Hepatocyte (in vitro differentiated cells): ENCODE measurements around the gene EXTL1. TPM values are rescaled to one million over a fixed set of nuclear protein-coding genes. Genes with fewer than 3 reads are reported as not detected.

Experiments used
- DNase-seq: peaks from one replicate; pipeline ENCODE4 v3.0.0-alpha.2; 2016; ENCODE audit warnings: low spot score
- H2AFZ ChIP-seq: fragments of 200-600 bp; sonication (generic); 2 replicates; pipeline ENCODE4 v1.6.0; 2016; ENCODE audit warnings: antibody characterized with exemption, mild to moderate bottlenecking
- H3K27ac ChIP-seq: fragments of 200-600 bp; sonication (generic); 2 replicates; pipeline ENCODE4 v1.5.1; 2016; ENCODE audit warnings: mild to moderate bottlenecking
- H3K27me3 ChIP-seq: fragments of 200-600 bp; sonication (generic); 2 replicates; pipeline ENCODE4 v1.6.1; 2016
- H3K36me3 ChIP-seq: fragments of 200-600 bp; sonication (generic); replicated peaks from 2 replicates; pipeline ENCODE4 v1.5.1; 2016; ENCODE audit warnings: low read depth; ENCODE audit not compliant: insufficient read depth
- H3K4me1 ChIP-seq: fragments of 200-600 bp; sonication (generic); 2 replicates; pipeline ENCODE4 v1.5.1; 2016; ENCODE audit warnings: mild to moderate bottlenecking, moderate library complexity; ENCODE audit not compliant: insufficient read depth
- H3K4me2 ChIP-seq: fragments of 200-600 bp; sonication (generic); 2 replicates; pipeline ENCODE4 v1.6.0; 2016
- H3K4me3 ChIP-seq: fragments of 200-600 bp; sonication (generic); 2 replicates; pipeline ENCODE4 v1.5.1; 2016; ENCODE audit warnings: mild to moderate bottlenecking
- H3K79me2 ChIP-seq: fragments of 200-600 bp; sonication (generic); 2 replicates; pipeline ENCODE4 v1.6.0; 2017; ENCODE audit warnings: mild to moderate bottlenecking
- H3K9me2 ChIP-seq: fragments of 200-600 bp; sonication (generic); replicated peaks from 2 replicates; pipeline ENCODE4 v1.6.0; 2017; ENCODE audit warnings: mild to moderate bottlenecking; ENCODE audit not compliant: insufficient read depth
- H3K9me3 ChIP-seq: fragments of 200-600 bp; sonication (generic); 2 replicates; pipeline ENCODE4 v1.5.1; 2016; ENCODE audit warnings: low read depth, mild to moderate bottlenecking
- H4K20me1 ChIP-seq: fragments of 200-600 bp; sonication (generic); 2 replicates; pipeline ENCODE4 v1.6.0; 2016; ENCODE audit warnings: mild to moderate bottlenecking; ENCODE audit not compliant: insufficient read depth, poor library complexity, severe bottlenecking
- EZH2 ChIP-seq: fragments of 200-600 bp; sonication (generic); IDR thresholded peaks from 2 replicates; pipeline ENCODE4 v1.6.1; 2016; ENCODE audit warnings: antibody characterized with exemption, mild to moderate bottlenecking, borderline replicate concordance
- EZH2phosphoT487 ChIP-seq: fragments of 200-600 bp; sonication (generic); IDR thresholded peaks from one replicate; pipeline ENCODE4 v1.6.1; 2018; ENCODE audit warnings: antibody characterized with exemption, mild to moderate bottlenecking, low read depth, moderate library complexity; ENCODE audit not compliant: unreplicated experiment, severe bottlenecking
- WGBS: methylation state at CpG from one replicate; pipeline ENCODE4 v1.1.6; 2016; ENCODE audit warnings: low lambda C conversion rate; ENCODE audit errors: missing lambda C conversion rate; 5-methylcytosine and 5-hydroxymethylcytosine counted together
- polyA plus RNA-seq: library from polyadenylated mRNA; unstranded; fragments of >200 nt; fragmentation: Nextera tagmentation; extraction: Ambion mirVana; gene quantifications from 2 replicates; pipeline ENCODE4 v1.2.1, GENCODE V29; 2016
- total RNA-seq: library from RNA; depleted of rRNA; stranded (reverse); fragments of >200 nt; gene quantifications from 2 replicates; pipeline ENCODE4 v1.2.3, GENCODE V29; 2014
- TF ChIP-seq, protein P1 (sequence below): fragments of 200-600 bp; sonication (generic); IDR thresholded peaks from 2 replicates; pipeline ENCODE4 v1.5.1; 2016; ENCODE audit warnings: antibody characterized with exemption, mild to moderate bottlenecking; ENCODE audit not compliant: poor library complexity

Gene EXTL1
- total and polyA plus RNA-seq, 2 experiments from 2014 or later, result 0.17 to 1.3 TPM

DNA sequence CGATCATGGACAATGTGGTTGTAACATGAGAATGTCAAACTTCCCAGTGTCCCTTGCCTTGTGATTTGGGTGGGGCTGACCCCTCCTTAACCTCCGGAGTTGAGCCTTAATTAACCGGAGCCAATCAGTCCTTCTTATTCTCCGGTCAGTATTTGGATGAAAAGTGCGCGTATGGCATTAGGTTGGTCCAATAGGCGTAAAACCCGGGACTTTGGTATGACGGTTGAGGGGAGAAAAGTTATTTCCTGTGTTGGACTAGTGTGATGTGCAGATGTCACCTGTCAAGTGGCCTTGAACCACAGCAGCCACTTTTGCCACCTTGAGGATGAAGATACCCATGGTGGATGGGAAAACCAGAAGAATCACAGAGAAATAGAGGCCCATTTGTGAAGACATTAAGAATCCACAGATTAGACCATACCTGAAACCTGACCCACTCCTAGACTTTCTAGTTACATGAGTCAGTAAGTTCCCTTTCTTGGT lies 28.8 kb upstream of the EXTL1 start:
- no peak for DNase-seq
- Histone ChIP-seq H3K9me3 (no peaks in the 10 kb centered on the region), H4K20me1 (no peaks in the 10 kb centered on the region), H3K9me2 (no peaks in the 10 kb centered on the region), H3K79me2 (peaks cover 24% of the 10 kb centered on the region), H3K4me2 (no peak overlapping the region), H3K4me1 (peaks cover 6% of the 10 kb centered on the region), H2AFZ (no peak overlapping the region), H3K27me3 (no peaks in the 10 kb centered on the region), H3K27ac (peak overlapping the region; percentile 29), H3K36me3 (no peaks in the 10 kb centered on the region), H3K4me3 (no peak overlapping the region)
- TF ChIP-seq, protein P1, sequence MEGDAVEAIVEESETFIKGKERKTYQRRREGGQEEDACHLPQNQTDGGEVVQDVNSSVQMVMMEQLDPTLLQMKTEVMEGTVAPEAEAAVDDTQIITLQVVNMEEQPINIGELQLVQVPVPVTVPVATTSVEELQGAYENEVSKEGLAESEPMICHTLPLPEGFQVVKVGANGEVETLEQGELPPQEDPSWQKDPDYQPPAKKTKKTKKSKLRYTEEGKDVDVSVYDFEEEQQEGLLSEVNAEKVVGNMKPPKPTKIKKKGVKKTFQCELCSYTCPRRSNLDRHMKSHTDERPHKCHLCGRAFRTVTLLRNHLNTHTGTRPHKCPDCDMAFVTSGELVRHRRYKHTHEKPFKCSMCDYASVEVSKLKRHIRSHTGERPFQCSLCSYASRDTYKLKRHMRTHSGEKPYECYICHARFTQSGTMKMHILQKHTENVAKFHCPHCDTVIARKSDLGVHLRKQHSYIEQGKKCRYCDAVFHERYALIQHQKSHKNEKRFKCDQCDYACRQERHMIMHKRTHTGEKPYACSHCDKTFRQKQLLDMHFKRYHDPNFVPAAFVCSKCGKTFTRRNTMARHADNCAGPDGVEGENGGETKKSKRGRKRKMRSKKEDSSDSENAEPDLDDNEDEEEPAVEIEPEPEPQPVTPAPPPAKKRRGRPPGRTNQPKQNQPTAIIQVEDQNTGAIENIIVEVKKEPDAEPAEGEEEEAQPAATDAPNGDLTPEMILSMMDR, result no peak
- TF ChIP-seq EZH2, result no peak
- no peak for TF ChIP-seq EZH2phosphoT487
- 94% methylated on average over 9 of the region's 9 CpGs for WGBS

DNA sequence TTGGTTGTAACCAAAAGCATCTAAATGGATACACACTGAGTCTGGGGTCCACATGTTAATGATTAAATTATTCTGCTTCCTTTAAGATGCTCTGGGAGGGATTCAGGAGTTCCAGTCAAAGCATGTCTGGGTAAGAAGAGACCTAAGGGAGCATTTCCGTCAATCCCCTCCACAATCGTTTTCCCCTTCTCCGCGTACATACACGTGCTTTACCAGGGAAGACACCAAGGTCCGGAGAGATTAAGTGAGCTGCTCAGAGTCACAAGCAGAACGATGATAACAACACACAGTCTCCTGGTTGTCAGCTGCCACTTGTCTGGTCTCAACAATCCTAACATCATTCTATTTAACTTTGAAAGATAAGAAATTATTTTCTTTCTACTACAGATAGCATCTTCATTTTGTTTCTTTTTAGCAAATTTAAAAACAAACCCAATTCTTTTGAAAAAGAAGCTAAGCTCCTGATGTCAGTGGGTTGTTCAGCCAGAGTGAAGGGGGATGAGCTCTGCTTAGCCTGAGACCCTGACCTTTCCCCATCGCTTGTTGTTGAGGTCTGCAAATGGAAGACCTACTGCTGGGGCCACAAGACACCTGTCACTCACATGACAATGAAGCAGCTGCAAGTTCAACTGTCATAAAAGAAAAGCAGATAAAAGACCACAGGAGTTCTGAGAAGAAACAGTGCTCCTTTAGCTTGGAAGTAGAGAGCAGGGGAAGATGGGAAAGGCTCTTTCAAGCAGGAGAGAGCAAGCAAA lies 28.2 kb upstream of the EXTL1 start:
- Histone ChIP-seq H3K4me2 (no peak overlapping the region), H2AFZ (no peak overlapping the region), H3K4me3 (no peak overlapping the region), H4K20me1 (no peaks in the 10 kb centered on the region), H3K9me2 (no peaks in the 10 kb centered on the region), H3K27me3 (no peaks in the 10 kb centered on the region), H3K9me3 (no peaks in the 10 kb centered on the region), H3K4me1 (peaks cover 8% of the 10 kb centered on the region), H3K36me3 (no peaks in the 10 kb centered on the region), H3K79me2 (peaks cover 24% of the 10 kb centered on the region), H3K27ac (peak overlapping the region; percentile 29)
- no peak for TF ChIP-seq EZH2phosphoT487
- TF ChIP-seq, protein P1, result no peak
- TF ChIP-seq EZH2, result no peak
- WGBS, result 68% methylated on average over 8 of the region's 8 CpGs
- DNase-seq, result no peak

DNA sequence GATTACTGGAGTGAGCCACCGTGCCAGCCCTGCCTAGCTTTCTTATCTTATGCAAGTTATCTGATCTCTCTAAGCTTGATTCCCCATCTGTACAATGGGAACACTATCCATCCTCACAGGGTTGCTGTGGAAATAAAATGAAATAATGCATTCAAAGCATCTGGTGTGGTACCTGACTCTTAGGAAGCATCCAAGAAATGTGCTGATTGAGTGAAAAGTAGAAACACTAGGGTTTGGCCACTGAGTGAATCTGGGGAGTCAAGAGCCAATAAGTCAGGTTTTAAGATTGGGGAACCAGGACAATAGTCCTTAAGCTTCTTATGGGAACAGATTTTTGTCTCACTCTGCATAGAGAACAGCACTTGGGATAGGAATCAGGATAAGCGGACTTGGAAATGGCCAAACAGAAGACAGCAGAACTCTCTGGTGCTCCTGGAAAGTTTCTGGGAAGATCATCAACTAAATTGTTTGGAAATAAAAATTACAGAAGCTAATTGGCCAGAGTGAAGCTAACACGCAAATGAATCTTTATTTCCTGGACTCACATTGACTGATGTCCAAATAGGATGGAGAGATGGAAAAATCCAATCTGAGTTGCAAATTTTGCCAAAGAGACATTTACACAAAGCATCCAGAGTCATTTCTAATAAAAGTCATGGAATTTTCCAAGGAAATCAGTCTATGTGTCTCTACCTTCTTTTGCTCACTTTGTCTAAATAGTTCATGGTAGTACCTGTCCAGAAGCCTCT lies 27.0 kb upstream of the EXTL1 start:
- DNase-seq, result no peak
- 88% methylated on average over 3 of the region's 3 CpGs for WGBS
- Histone ChIP-seq H3K36me3 (no peaks in the 10 kb centered on the region), H3K27me3 (no peaks in the 10 kb centered on the region), H3K4me2 (no peak overlapping the region), H3K9me3 (no peaks in the 10 kb centered on the region), H3K4me1 (peaks cover 13% of the 10 kb centered on the region), H3K9me2 (no peaks in the 10 kb centered on the region), H4K20me1 (no peaks in the 10 kb centered on the region), H3K79me2 (peaks cover 24% of the 10 kb centered on the region), H2AFZ (no peak overlapping the region), H3K4me3 (no peak overlapping the region), H3K27ac (no peak overlapping the region)
- TF ChIP-seq EZH2phosphoT487 (no peak), EZH2 (no peak)
- TF ChIP-seq, protein P1, result no peak
